Stimulated activated naive CD8-positive, alpha-beta T cell treated with anti-CD3 and anti-CD28 coated beads, Interleukin-15, amount 100 ng/mL, for 72 hours (primary cell): Measurements from ENCODE around the gene USP40.

Experiments used
- ATAC-seq: fragments of 150-1000 bp; cut with Tn5 transposase; 2 replicates; pipeline ENCODE4 v1.10.0; 2021; ENCODE audit warnings: mild to moderate bottlenecking, moderate library complexity
- DNase-seq, 2 donors: peaks; one replicate each; pipeline ENCODE4 v3.0.0; 2021 to 2022
- H3K27ac Mint-ChIP-seq, 2 donors: one replicate each; pipeline ENCODE4 v1.8.0; 2022; ENCODE audit warnings: mild to moderate bottlenecking in 2 of 2, mixed read lengths in 2 of 2, moderate library complexity in 2 of 2
- H3K27me3 Mint-ChIP-seq: one replicate; pipeline ENCODE4 v1.8.0; 2022; ENCODE audit warnings: mixed read lengths
- H3K4me1 Mint-ChIP-seq: one replicate; pipeline ENCODE4 v1.8.0; 2022; ENCODE audit warnings: mild to moderate bottlenecking, mixed read lengths
- H3K4me3 Mint-ChIP-seq, 2 donors: one replicate each; pipeline ENCODE4 v1.8.0; 2022; ENCODE audit warnings: mild to moderate bottlenecking in 2 of 2, mixed read lengths in 2 of 2, moderate library complexity in 1 of 2
- H3K9me3 Mint-ChIP-seq, 2 donors: one replicate each; pipeline ENCODE4 v1.8.0; 2022; ENCODE audit warnings: mixed read lengths in 2 of 2

Gene USP40

GRCh38 chr2:233476651-233477547 lies 89.7 kb downstream of the USP40 start:
- no peaks in the 10 kb centered on the region for H3K27me3 Mint-ChIP-seq
- no peaks in the 10 kb centered on the region for H3K4me1 Mint-ChIP-seq
- no peak for DNase-seq
- H3K9me3 Mint-ChIP-seq, result peaks cover 0 to 6% of the 10 kb centered on the region in 2 donors
- peak overlapping the region; percentile 61 to 90 for H3K27ac Mint-ChIP-seq
- no peak overlapping the region for H3K4me3 Mint-ChIP-seq
- no peak for ATAC-seq

GRCh38 chr2:233476063-233476410 lies 90.5 kb downstream of the USP40 start:
- Mint-ChIP-seq H3K27ac (peak overlapping the region in 1 of 2 donors; percentile 71), H3K27me3 (no peaks in the 10 kb centered on the region), H3K9me3 (peaks cover 0 to 6% of the 10 kb centered on the region in 2 donors), H3K4me3 (no peak overlapping the region), H3K4me1 (no peaks in the 10 kb centered on the region)
- ATAC-seq (no peak), DNase-seq (no peak)

GRCh38 chr2:233474308-233475160 lies 92.0 kb downstream of the USP40 start:
- Mint-ChIP-seq H3K4me3 (no peak overlapping the region), H3K27ac (peak overlapping the region in 1 of 2 donors; percentile 80), H3K9me3 (peaks cover 0 to 6% of the 10 kb centered on the region in 2 donors), H3K27me3 (no peaks in the 10 kb centered on the region), H3K4me1 (no peaks in the 10 kb centered on the region)
- ATAC-seq, result peak; percentile 10
- DNase-seq, result no peak

GRCh38 chr2:233473878-233474277 lies 92.7 kb downstream of the USP40 start:
- H3K27me3 Mint-ChIP-seq, result no peaks in the 10 kb centered on the region
- H3K4me3 Mint-ChIP-seq, result no peak overlapping the region
- H3K4me1 Mint-ChIP-seq, result no peaks in the 10 kb centered on the region
- peaks cover 0 to 6% of the 10 kb centered on the region in 2 donors for H3K9me3 Mint-ChIP-seq
- H3K27ac Mint-ChIP-seq, result peak overlapping the region in 1 of 2 donors; percentile 80
- peak; percentile 4 for ATAC-seq
- no peak for DNase-seq

GRCh38 chr2:233473386-233473791 lies 93.2 kb downstream of the USP40 start:
- Mint-ChIP-seq H3K9me3 (peaks cover 0 to 6% of the 10 kb centered on the region in 2 donors), H3K27me3 (no peaks in the 10 kb centered on the region), H3K4me3 (no peak overlapping the region), H3K4me1 (no peaks in the 10 kb centered on the region), H3K27ac (no peak overlapping the region)
- no peak for DNase-seq
- ATAC-seq, result peak; percentile 16

GRCh38 chr2:233471291-233472035 lies 95.1 kb downstream of the USP40 start:
- ATAC-seq (no peak), DNase-seq (no peak)
- no peak overlapping the region for H3K4me3 Mint-ChIP-seq
- H3K4me1 Mint-ChIP-seq, result peaks cover 4% of the 10 kb centered on the region
- no peaks in the 10 kb centered on the region for H3K27me3 Mint-ChIP-seq
- peak overlapping the region in 1 of 2 donors; percentile 6 for H3K27ac Mint-ChIP-seq
- peaks cover 0 to 6% of the 10 kb centered on the region in 2 donors for H3K9me3 Mint-ChIP-seq

- Mint-ChIP-seq H3K9me3 (peaks cover 0 to 6% of the 10 kb centered on the region in 2 donors), H3K27ac (peak overlapping the region in 1 of 2 donors; percentile 6), H3K27me3 (no peaks in the 10 kb centered on the region), H3K4me1 (peaks cover 4% of the 10 kb centered on the region), H3K4me3 (no peak overlapping the region)
- no peak for DNase-seq
- no peak for ATAC-seq
Observed at GRCh38 chr2:233470839-233471238, 95.7 kb downstream of the USP40 start.

GRCh38 chr2:233470011-233470687 lies 96.4 kb downstream of the USP40 start:
- Mint-ChIP-seq H3K4me1 (peaks cover 4% of the 10 kb centered on the region), H3K27me3 (no peaks in the 10 kb centered on the region), H3K4me3 (no peak overlapping the region), H3K9me3 (peaks cover 0 to 6% of the 10 kb centered on the region in 2 donors), H3K27ac (no peak overlapping the region)
- DNase-seq (no peak), ATAC-seq (no peak)

- H3K4me1 Mint-ChIP-seq, result peaks cover 4% of the 10 kb centered on the region
- H3K4me3 Mint-ChIP-seq, result no peak overlapping the region
- peak overlapping the region in 1 of 2 donors; percentile 74 for H3K27ac Mint-ChIP-seq
- peaks cover 0 to 6% of the 10 kb centered on the region in 2 donors for H3K9me3 Mint-ChIP-seq
- ATAC-seq (no peak), DNase-seq (no peak)
- H3K27me3 Mint-ChIP-seq, result no peaks in the 10 kb centered on the region
Observed at GRCh38 chr2:233469261-233470010, 97.1 kb downstream of the USP40 start.

GRCh38 chr2:233468741-233469110 lies 97.9 kb downstream of the USP40 start:
- DNase-seq (no peak), ATAC-seq (no peak)
- Mint-ChIP-seq H3K27me3 (no peaks in the 10 kb centered on the region), H3K27ac (peak overlapping the region in 1 of 2 donors; percentile 14), H3K4me3 (no peak overlapping the region), H3K9me3 (peaks cover 0 to 6% of the 10 kb centered on the region in 2 donors), H3K4me1 (peaks cover 4% of the 10 kb centered on the region)

- Mint-ChIP-seq H3K27me3 (no peaks in the 10 kb centered on the region), H3K9me3 (peaks cover 0 to 6% of the 10 kb centered on the region in 2 donors), H3K27ac (peak overlapping the region; percentile 20 to 31), H3K4me1 (peaks cover 4% of the 10 kb centered on the region), H3K4me3 (no peak overlapping the region)
- DNase-seq (no peak), ATAC-seq (no peak)
Observed at GRCh38 chr2:233468047-233468740, 98.4 kb downstream of the USP40 start.

GRCh38 chr2:233466991-233467603 lies 99.5 kb downstream of the USP40 start:
- Mint-ChIP-seq H3K9me3 (no peaks in the 10 kb centered on the region), H3K4me1 (peaks cover 4% of the 10 kb centered on the region), H3K27ac (peak overlapping the region; percentile 71 to 92), H3K27me3 (no peaks in the 10 kb centered on the region), H3K4me3 (no peak overlapping the region)
- DNase-seq (no peak), ATAC-seq (no peak)

GRCh38 chr2:233464531-233465240 lies 101.9 kb downstream of the USP40 start:
- H3K27ac Mint-ChIP-seq, result no peak overlapping the region

More at GRCh38 chr2:233464531-233465240, 101.9 kb downstream of the USP40 start:
- H3K4me1 Mint-ChIP-seq, result peaks cover 4% of the 10 kb centered on the region
- ATAC-seq (no peak), DNase-seq (no peak)
- no peaks in the 10 kb centered on the region for H3K27me3 Mint-ChIP-seq
- no peaks in the 10 kb centered on the region for H3K9me3 Mint-ChIP-seq
- no peak overlapping the region for H3K4me3 Mint-ChIP-seq
